ENCODE measurements around the gene KLK5. TPM values are rescaled to one million over a fixed set of nuclear protein-coding genes. Genes with fewer than 3 reads are reported as not detected.

KLK5 gene
- total RNA-seq, 8 experiments from 2014 or later, result 0.45 to 0.47 TPM; not detected in 6

- WGBS, 10 experiments, result 0 to 100% (median 7%) methylated on average over 1 to 6 of the region's 6 CpGs; no CpG with 5 or more reads in 5 of the 10 experiments
- in situ Hi-C loops (cut with MboI; ENCODE audit: low pct_unique_long_range_greater_than_20kb in 2 of 9, low sequenced_read_pairs in 9 of 9, unreplicated experiment in 9 of 9), result no loop called here
- no peak for ATAC-seq (replicated peaks in 6 of 8)
- Histone ChIP-seq H3K27ac (no peak overlapping the region), H3K4me3 (no peak overlapping the region), H3K4me1 (replicated peaks in 1 of 2) (no peaks in the 10 kb centered on the region)
Measured at GRCh38 chr19:50963381-50963780, 10.5 kb upstream of the KLK5 start.

DNA sequence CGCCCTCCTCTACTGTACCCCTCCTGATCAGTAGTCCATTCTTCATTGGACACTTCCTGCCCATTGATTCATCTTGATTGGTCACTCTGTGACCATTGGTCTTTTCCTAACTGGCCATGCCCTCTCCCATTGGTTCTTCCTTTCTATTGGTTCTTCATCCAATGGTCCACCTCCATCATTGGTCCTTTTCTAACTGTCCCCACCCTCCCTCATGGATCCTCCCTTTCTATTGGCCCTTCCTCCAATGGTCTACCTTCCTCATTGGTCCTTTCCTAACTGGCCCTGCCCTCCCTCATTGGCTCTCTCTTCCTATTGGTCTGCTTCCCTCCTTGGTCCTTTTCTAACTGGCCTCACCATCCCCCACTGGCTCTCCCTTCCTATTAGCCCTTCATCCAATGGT, 9.4 kb upstream of the KLK5 start:
- 0 to 91% (median 45%) methylated on average over 1 of the region's 1 CpG; no CpG with 5 or more reads in 2 of the 10 experiments for WGBS, 10 experiments
- Histone ChIP-seq H3K27ac (no peak overlapping the region), H3K4me1 (replicated peaks in 1 of 2) (no peaks in the 10 kb centered on the region), H3K4me3 (no peak overlapping the region)
- no peak for ATAC-seq (replicated peaks in 6 of 8)
- in situ Hi-C loops (cut with MboI; ENCODE audit: low pct_unique_long_range_greater_than_20kb in 2 of 9, low sequenced_read_pairs in 9 of 9, unreplicated experiment in 9 of 9), result no loop called here

DNA sequence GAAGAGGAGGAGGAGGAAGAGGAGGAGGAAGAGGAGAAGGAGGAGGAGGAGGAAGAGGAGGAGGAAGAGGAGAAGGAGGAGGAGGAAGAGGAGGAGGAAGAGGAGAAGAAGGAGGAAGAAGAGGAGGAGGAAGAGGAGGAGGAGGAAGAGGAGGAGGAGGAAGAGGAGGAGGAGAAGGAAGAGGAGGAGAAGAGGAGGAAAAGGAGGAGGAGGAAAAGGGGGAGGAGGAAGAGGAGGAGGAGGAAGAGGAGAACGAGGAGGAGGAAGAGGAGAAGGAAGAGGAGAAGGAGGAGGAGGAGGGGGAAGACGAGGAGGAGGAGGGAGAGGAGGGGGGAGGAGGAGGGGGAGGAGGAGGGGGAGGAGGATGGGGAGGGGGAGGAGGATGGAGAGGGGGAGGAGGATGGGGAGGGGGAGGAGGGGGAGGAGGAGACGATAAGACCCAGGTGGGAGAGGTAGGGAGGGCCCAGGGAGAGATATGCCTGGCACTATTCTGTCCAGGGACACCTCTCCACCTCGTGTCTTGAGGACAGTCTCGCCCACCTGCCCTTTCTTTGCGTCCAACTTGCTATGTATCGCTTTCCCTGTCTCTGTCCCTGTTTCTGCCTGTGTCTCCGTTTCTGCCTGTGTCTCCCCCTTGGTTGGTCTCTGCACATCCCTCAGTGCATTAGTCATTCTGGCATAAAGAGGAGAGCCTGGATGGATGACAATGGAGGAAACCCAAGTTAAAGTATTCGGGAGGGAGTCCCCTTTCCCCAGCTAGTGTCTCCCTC, 7.1 kb upstream of the KLK5 start:
- H3K27ac ChIP-seq, result no peak overlapping the region
- 17 to 100% (median 50%) methylated on average over 1 to 2 of the region's 9 CpGs; no CpG with 5 or more reads in 6 of the 10 experiments for WGBS, 10 experiments
- H3K4me3 ChIP-seq, result no peak overlapping the region
- H3K4me1 ChIP-seq (replicated peaks in 1 of 2), result no peaks in the 10 kb centered on the region
- no peak for ATAC-seq (replicated peaks in 6 of 8)
- in situ Hi-C loops (cut with MboI; ENCODE audit: low pct_unique_long_range_greater_than_20kb in 2 of 9, low sequenced_read_pairs in 9 of 9, unreplicated experiment in 9 of 9), result no loop called here

DNA sequence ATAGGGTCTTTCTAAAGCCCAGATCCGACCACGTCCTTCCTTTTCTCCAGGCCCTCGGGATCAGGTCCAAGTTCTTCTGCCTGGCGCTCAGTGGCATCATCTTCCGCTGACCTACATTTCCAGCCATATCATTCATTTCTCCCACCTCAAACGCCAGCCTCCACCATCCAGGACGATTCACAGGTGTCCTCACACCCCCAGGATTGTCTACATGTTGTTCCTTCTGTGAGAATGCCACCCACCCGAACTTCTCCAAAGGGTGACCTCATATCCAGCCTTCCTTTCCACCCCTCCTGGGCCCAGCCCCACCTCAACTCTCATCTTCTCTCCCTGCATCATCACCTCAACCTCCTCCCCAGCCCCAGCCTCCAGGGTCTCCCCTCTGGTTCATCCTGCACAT, 4.7 kb upstream of the KLK5 start:
- WGBS, 10 experiments, result 0 to 60% (median 33%) methylated on average over 1 to 7 of the region's 8 CpGs; no CpG with 5 or more reads in 3 of the 10 experiments
- ATAC-seq (replicated peaks in 6 of 8), result no peak
- Histone ChIP-seq H3K27ac (no peak overlapping the region), H3K4me1 (replicated peaks in 1 of 2) (no peaks in the 10 kb centered on the region), H3K4me3 (no peak overlapping the region)
- in situ Hi-C loops (cut with MboI; ENCODE audit: low pct_unique_long_range_greater_than_20kb in 2 of 9, low sequenced_read_pairs in 9 of 9, unreplicated experiment in 9 of 9), result no loop called here

GRCh38 chr19:50949861-50950260, 3.0 kb downstream of the KLK5 start:
- Histone ChIP-seq H3K27ac (no peak overlapping the region), H3K4me1 (replicated peaks in 1 of 2) (no peaks in the 10 kb centered on the region), H3K4me3 (no peak overlapping the region)
- in situ Hi-C loops (cut with MboI; ENCODE audit: low pct_unique_long_range_greater_than_20kb in 2 of 9, low sequenced_read_pairs in 9 of 9, unreplicated experiment in 9 of 9), result loop anchor here in 1 of 9 experiments (25.0 kb wide), 1 partner anchor 588 kb away; the partner anchor contains the start of gene NAPSA
- WGBS, 10 experiments, result no CpG with 5 or more reads among the region's 19 CpGs
- ATAC-seq (replicated peaks in 6 of 8), result no peak

GRCh38 chr19:50947123-50947522, 5.7 kb downstream of the KLK5 start:
- in situ Hi-C loops (cut with MboI; ENCODE audit: low pct_unique_long_range_greater_than_20kb in 2 of 9, low sequenced_read_pairs in 9 of 9, unreplicated experiment in 9 of 9), result loop anchor here in 1 of 9 experiments (25.0 kb wide), 1 partner anchor 585 kb away; the partner anchor contains the start of gene NAPSA
- Histone ChIP-seq H3K27ac (no peak overlapping the region), H3K4me1 (replicated peaks in 1 of 2) (no peaks in the 10 kb centered on the region), H3K4me3 (no peak overlapping the region)
- no peak for ATAC-seq (replicated peaks in 6 of 8)
- WGBS, 10 experiments, result 14 to 61% (median 24%) methylated on average over 1 to 4 of the region's 4 CpGs; no CpG with 5 or more reads in 2 of the 10 experiments

DNA sequence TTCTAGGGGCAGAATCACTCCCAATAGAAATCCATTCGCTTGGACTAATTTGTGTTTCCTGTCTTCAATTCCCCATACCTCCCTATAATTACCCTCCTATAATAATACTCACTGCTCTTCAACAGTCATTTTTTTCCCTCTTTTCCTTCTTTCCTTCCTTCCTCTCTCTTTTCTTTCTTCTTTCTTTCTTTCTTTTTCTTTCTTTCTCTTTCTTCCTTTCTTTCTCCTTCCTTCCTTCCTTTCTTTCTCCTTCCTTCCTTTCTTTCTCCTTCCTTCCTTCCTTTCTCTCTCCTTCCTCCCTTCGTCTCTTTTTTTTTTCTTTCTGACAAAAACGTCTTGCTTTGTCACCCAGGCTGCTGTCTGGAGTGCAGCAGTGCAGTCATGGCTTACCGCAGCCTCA, 8.0 kb downstream of the KLK5 start:
- Histone ChIP-seq H3K27ac (no peak overlapping the region), H3K4me1 (replicated peaks in 1 of 2) (no peaks in the 10 kb centered on the region), H3K4me3 (no peak overlapping the region)
- in situ Hi-C loops (cut with MboI; ENCODE audit: low pct_unique_long_range_greater_than_20kb in 2 of 9, low sequenced_read_pairs in 9 of 9, unreplicated experiment in 9 of 9), result loop anchor here in 1 of 9 experiments (25.0 kb wide), 1 partner anchor 582 kb away; the partner anchor contains the start of gene NAPSA
- 12 to 58% (median 42%) methylated on average over 2 to 4 of the region's 4 CpGs; no CpG with 5 or more reads in 2 of the 10 experiments for WGBS, 10 experiments
- no peak for ATAC-seq (replicated peaks in 6 of 8)

DNA sequence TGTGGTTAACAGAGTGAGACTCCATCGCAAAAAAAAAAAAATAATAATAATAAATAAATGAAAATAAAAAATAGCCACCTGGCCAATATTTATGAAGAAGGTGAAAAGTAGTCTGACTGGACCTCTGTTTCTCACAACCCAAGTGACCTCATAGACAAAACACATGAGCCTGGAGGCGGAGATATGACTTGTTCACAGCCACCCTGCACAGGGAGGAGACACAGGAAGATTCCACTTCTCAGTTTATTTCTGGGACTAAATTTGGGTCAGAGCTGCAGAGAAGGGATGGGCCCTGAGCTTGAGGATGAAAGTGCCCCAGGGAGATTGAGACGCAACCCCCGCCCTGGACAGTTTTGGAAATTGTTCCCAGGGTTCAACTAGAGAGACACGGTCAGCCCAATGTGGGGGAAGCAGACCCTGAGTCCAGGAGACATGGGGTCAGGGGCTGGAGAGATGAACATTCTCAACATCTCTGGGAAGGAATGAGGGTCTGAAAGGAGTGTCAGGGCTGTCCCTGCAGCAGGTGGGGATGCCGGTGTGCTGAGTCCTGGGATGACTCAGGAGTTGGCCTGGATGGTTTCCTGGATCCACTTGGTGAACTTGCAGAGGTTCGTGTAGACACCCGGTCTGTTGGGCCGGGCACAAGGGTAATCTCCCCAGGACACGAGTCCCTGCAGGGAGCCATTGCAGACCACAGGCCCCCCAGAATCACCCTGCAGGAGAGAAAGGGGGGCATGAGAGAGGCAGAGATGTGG, 9.6 kb downstream of the KLK5 start:
- in situ Hi-C loops (cut with MboI; ENCODE audit: low pct_unique_long_range_greater_than_20kb in 2 of 9, low sequenced_read_pairs in 9 of 9, unreplicated experiment in 9 of 9), result loop anchor here in 1 of 9 experiments (25.0 kb wide), 1 partner anchor 581 kb away; the partner anchor contains the start of gene NAPSA
- 0 to 81% (median 55%) methylated on average over 1 to 10 of the region's 10 CpGs; no CpG with 5 or more reads in 1 of the 10 experiments for WGBS, 10 experiments
- H3K4me3 ChIP-seq, result no peak overlapping the region
- H3K4me1 ChIP-seq (replicated peaks in 1 of 2), result no peaks in the 10 kb centered on the region
- ATAC-seq (replicated peaks in 6 of 8), result peak in 1 of 8 experiments; percentile 52
- no peak overlapping the region for H3K27ac ChIP-seq

- WGBS, 10 experiments, result 0 to 48% (median 18%) methylated on average over 1 to 2 of the region's 2 CpGs; no CpG with 5 or more reads in 2 of the 10 experiments
- ATAC-seq (replicated peaks in 6 of 8), result no peak
- in situ Hi-C loops (cut with MboI; ENCODE audit: low pct_unique_long_range_greater_than_20kb in 2 of 9, low sequenced_read_pairs in 9 of 9, unreplicated experiment in 9 of 9), result loop anchor here in 2 of 9 experiments (10.0 to 25.0 kb wide), 2 partner anchors 155 to 577 kb away; partner anchors contain the start of gene NAPSA (in 1 of the 2)
- Histone ChIP-seq H3K4me3 (no peak overlapping the region), H3K27ac (no peak overlapping the region), H3K4me1 (replicated peaks in 1 of 2) (no peaks in the 10 kb centered on the region)
Measured at GRCh38 chr19:50939596-50939995, 13.2 kb downstream of the KLK5 start.

DNA sequence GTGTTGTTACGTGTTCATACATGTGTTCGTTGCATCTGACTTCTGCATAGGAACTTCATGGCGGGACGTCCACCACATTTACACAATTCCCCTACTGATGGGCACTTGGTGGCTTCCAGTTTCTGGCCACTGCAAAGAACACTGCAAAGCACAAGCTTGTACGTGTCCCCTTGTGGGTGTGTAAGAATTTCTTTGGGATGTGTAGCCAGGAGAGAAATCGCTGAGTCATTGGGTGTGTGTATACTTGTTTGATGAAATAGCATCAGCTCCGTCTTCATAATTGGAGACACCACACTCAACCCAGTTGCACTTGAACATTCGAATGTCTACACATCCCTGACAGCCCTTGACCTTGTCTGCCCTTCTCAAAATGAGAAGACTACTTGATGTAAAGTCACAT, 19.2 kb downstream of the KLK5 start:
- in situ Hi-C loops (cut with MboI; ENCODE audit: low pct_unique_long_range_greater_than_20kb in 2 of 9, low sequenced_read_pairs in 9 of 9, unreplicated experiment in 9 of 9), result loop anchor here in 2 of 9 experiments (10.0 to 25.0 kb wide), 2 partner anchors 161 to 571 kb away; partner anchors contain the start of gene NAPSA (in 1 of the 2)
- Histone ChIP-seq H3K4me1 (replicated peaks in 1 of 2) (no peaks in the 10 kb centered on the region), H3K27ac (no peak overlapping the region), H3K4me3 (no peak overlapping the region)
- peak in 2 of 8 experiments; percentile 67 to 74 for ATAC-seq (replicated peaks in 6 of 8)
- WGBS, 10 experiments, result 10 to 100% (median 81%) methylated on average over 1 to 8 of the region's 8 CpGs; no CpG with 5 or more reads in 1 of the 10 experiments

DNA sequence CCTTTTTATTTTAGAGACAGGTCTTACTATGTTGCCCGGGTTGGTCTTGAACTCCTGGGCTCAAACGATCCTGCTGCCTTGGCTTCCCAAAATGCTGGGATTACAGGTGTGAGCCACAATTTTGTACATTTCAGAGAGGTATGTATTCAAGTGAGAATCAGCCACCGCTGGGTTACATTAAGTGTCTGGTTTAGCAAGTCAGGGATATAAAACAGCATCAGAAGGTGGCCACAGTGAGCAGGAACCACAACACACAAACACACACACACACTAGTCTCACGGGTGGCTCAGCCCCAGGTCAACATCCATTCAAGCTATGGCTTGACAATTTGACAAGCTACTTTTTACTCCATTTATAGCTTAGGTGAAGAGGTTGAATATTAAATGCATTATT, 20.2 kb downstream of the KLK5 start:
- Histone ChIP-seq H3K27ac (no peak overlapping the region), H3K4me1 (replicated peaks in 1 of 2) (no peaks in the 10 kb centered on the region), H3K4me3 (no peak overlapping the region)
- ATAC-seq (replicated peaks in 6 of 8), result no peak
- WGBS, 10 experiments, result 0 to 100% (median 53%) methylated on average over 1 to 4 of the region's 4 CpGs; no CpG with 5 or more reads in 1 of the 10 experiments
- in situ Hi-C loops (cut with MboI; ENCODE audit: low pct_unique_long_range_greater_than_20kb in 2 of 9, low sequenced_read_pairs in 9 of 9, unreplicated experiment in 9 of 9), result loop anchor here in 2 of 9 experiments (10.0 to 25.0 kb wide), 2 partner anchors 162 to 570 kb away; partner anchors contain the start of gene NAPSA (in 1 of the 2)

- Histone ChIP-seq H3K4me1 (replicated peaks in 1 of 2) (no peaks in the 10 kb centered on the region), H3K27ac (no peak overlapping the region), H3K4me3 (no peak overlapping the region)
- WGBS, 10 experiments, result 13 to 100% (median 83%) methylated on average over 1 to 6 of the region's 11 CpGs; no CpG with 5 or more reads in 1 of the 10 experiments
- in situ Hi-C loops (cut with MboI; ENCODE audit: low pct_unique_long_range_greater_than_20kb in 2 of 9, low sequenced_read_pairs in 9 of 9, unreplicated experiment in 9 of 9), result loop anchor here in 2 of 9 experiments (10.0 to 25.0 kb wide), 2 partner anchors 163 to 570 kb away; partner anchors contain the start of gene NAPSA (in 1 of the 2)
- no peak for ATAC-seq (replicated peaks in 6 of 8)
Measured at GRCh38 chr19:50932018-50932689, 20.7 kb downstream of the KLK5 start.
